GM18519 (cell line): ENCODE results near the gene MRPS2.

Experiments used
- ATAC-seq: cut with Tn5 transposase; IDR thresholded peaks from one replicate; pipeline ENCODE4 v1.9.1; 2021; ENCODE audit warnings: mild to moderate bottlenecking, moderate library complexity; ENCODE audit not compliant: unreplicated experiment, low FRiP score

Gene MRPS2

GRCh38 chr9:135480071-135480939 lies 20.2 kb upstream of the MRPS2 start:
- ATAC-seq = no peak

DNA sequence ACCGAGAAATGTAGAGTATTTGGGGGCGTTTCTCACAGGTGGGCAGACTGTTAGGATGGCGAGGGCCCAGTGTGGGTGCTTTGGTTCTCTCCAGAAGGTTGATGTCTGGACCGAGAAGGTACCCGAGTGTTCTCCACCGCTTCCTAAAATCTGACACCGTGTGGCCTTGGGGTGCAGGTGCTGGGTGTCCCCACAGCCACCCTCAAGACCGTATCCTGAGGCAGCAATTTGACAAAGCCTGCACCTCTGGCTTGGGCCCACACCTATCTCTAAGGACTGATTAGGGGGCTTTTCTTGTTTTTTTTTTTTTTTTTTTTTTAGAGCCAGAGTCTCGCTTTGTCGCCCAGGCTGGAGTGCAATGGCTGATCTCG lies 19.6 kb upstream of the MRPS2 start:
- no peak for ATAC-seq

- ATAC-seq = no peak
These were observed 18.3 kb upstream of the MRPS2 start for GRCh38 chr9:135482015-135482754.

- no peak for ATAC-seq
These were observed 15.8 kb upstream of the MRPS2 start for GRCh38 chr9:135484460-135485277.

GRCh38 chr9:135485385-135485784 lies 15.1 kb upstream of the MRPS2 start:
- ATAC-seq = no peak

GRCh38 chr9:135485832-135486231 lies 14.7 kb upstream of the MRPS2 start:
- no peak for ATAC-seq

- no peak for ATAC-seq
These were observed 14.0 kb upstream of the MRPS2 start for GRCh38 chr9:135486267-135487065.

- no peak for ATAC-seq
These were observed 13.0 kb upstream of the MRPS2 start for GRCh38 chr9:135487281-135488012.

DNA sequence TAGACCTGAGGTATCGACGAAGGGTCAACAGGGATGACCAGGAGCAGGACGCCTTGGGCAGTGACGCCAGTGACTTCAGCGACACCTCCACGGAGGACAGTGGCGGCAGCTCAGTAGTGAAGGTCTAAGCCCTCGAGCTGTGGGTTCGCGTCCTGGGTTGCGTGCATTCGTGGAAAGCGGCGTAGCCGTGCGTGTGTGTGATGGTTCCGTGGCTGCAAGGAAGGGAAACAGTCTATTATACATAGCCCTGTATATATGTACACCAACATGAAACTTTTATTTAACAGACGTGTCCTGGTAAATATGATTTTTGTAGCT lies 12.5 kb upstream of the MRPS2 start:
- no peak for ATAC-seq

GRCh38 chr9:135488527-135488926 lies 12.0 kb upstream of the MRPS2 start:
- ATAC-seq = no peak

- ATAC-seq = no peak
These were observed 11.1 kb upstream of the MRPS2 start for GRCh38 chr9:135489188-135489906.

DNA sequence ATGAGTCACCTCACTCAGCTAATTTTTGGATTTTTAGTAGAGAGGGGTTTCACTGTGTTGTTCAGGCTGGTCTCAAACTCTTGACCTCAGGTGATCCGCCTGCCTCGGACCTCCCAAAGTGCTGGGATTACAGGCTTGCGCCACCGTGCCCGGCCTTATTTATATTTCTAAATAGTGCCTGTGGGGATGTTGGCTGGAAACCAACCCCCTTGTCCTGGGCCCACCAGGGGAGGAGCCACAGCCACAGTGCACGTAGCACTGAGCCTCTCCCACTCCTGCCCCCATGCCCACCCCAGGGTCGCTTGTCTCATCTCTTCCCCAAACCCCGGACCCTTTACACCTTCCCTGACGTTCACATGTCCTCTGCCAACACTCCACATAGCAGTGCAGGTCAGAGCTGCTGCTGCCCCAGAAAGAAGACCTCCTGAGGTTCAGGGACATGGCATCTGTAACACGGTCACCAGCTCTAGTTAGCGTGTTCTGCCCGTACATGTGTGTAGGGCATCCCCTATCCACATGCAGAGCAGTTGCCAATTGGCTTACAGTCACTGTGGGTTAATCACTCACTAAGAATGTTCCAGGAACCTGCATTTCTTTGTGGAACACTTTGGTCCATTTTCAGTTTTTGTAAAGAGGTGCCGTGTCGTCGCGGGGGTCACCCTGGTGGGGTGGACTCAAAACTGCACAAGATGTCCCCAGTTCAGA lies 10.2 kb upstream of the MRPS2 start:
- ATAC-seq = no peak

GRCh38 chr9:135490980-135491464 lies 9.5 kb upstream of the MRPS2 start:
- ATAC-seq = no peak

DNA sequence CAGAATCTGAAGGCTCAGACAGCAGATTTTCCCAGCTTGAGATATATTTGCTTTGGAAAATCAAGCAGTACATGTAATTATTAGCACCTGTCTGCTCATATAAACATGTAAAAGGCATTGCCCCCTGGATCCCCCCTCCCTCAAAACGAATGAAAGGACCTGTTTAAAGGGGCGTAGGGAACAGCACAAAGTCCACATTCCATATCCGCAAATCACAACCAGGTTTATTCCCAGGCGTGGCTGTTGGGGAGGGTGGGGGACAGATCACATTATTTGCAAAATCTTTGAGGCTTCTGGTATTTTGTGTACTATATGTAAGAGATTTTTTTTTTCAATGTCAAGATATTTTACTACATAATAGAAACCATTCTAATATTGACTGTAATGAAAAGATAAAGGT lies 8.7 kb upstream of the MRPS2 start:
- no peak for ATAC-seq

DNA sequence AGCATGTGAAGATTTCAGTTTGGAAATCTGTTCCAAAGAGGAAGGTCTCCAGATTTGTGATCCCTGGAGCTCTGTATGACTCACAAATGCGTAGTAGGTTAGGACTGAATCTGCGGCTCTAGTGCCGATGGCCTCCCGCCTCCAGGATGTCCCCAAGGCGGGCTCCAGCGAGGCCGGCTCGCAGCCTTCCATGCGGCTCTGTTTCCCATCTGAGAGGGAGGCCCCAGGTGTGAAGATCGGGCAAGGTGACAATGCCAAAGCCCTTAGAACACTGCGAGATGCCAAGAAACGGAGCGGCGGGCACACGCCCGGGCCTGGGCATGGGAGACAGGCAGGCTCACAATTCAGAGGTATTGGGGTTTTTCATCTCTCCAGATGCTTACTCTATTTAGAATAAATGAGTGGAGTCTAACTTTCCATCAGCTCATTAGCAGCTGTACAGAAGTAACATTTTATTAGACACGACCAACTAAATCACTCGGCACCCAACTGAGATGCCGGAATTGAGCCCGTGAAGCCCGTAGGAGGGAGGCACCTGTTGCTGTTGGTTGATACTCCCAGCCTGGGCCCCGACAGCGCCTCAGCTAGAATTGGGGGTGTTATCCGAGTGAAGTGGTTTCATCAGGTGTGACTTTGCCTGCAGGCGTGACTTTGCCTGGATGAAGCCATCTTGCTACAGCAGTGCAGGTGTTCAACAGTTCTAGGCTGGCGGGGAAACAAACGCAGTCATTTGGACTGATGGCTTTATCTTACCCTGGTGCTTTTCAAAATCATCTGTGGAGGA lies 7.4 kb upstream of the MRPS2 start:
- ATAC-seq = no peak

GRCh38 chr9:135494791-135495559 lies 5.5 kb upstream of the MRPS2 start:
- no peak for ATAC-seq
